ENCODE data around the gene C17orf78. TPM values are rescaled to one million over a fixed set of nuclear protein-coding genes. Genes with fewer than 3 reads are reported as not detected.

C17orf78 gene
- total RNA-seq, 1 donor from 2014 or later: not detected

GRCh38 chr17:37368577-37368976 is 7.2 kb upstream of the C17orf78 start:
- no peak overlapping the region for H3K4me3 Mint-ChIP-seq (ENCODE audit: unreplicated experiment)
- H3K36me3 Mint-ChIP-seq (ENCODE audit: low read depth): peaks cover 1% of the 10 kb centered on the region
- no peak overlapping the region for H3K27ac Mint-ChIP-seq (ENCODE audit: unreplicated experiment)
- TF ChIP-seq CTCF (IDR thresholded peaks at IDR 0.05): no peak
- DNase-seq (ENCODE audit: low spot score): no peak
- H3K9me3 Mint-ChIP-seq (ENCODE audit: low read depth): no peaks in the 10 kb centered on the region
- no peaks in the 10 kb centered on the region for H3K27me3 Mint-ChIP-seq (ENCODE audit: low read depth)
- H3K4me1 Mint-ChIP-seq (ENCODE audit: low read depth): peaks cover 4% of the 10 kb centered on the region

GRCh38 chr17:37373530-37374159 is 2.1 kb upstream of the C17orf78 start:
- H3K4me3 Mint-ChIP-seq (ENCODE audit: unreplicated experiment): no peak overlapping the region
- no peaks in the 10 kb centered on the region for H3K36me3 Mint-ChIP-seq (ENCODE audit: low read depth)
- no peaks in the 10 kb centered on the region for H3K27me3 Mint-ChIP-seq (ENCODE audit: low read depth)
- peak; percentile 99 for TF ChIP-seq CTCF (IDR thresholded peaks at IDR 0.05)
- no peaks in the 10 kb centered on the region for H3K9me3 Mint-ChIP-seq (ENCODE audit: low read depth)
- DNase-seq (ENCODE audit: low spot score): no peak
- H3K4me1 Mint-ChIP-seq (ENCODE audit: low read depth): peaks cover 5% of the 10 kb centered on the region
- no peak overlapping the region for H3K27ac Mint-ChIP-seq (ENCODE audit: unreplicated experiment)

- TF ChIP-seq CTCF (IDR thresholded peaks at IDR 0.05): no peak
- H3K4me1 Mint-ChIP-seq (ENCODE audit: low read depth): peaks cover 2% of the 10 kb centered on the region
- no peaks in the 10 kb centered on the region for H3K27me3 Mint-ChIP-seq (ENCODE audit: low read depth)
- DNase-seq (ENCODE audit: low spot score): no peak
- H3K9me3 Mint-ChIP-seq (ENCODE audit: low read depth): no peaks in the 10 kb centered on the region
- H3K36me3 Mint-ChIP-seq (ENCODE audit: low read depth): peaks cover 3% of the 10 kb centered on the region
- H3K27ac Mint-ChIP-seq (ENCODE audit: unreplicated experiment): no peak overlapping the region
- no peak overlapping the region for H3K4me3 Mint-ChIP-seq (ENCODE audit: unreplicated experiment)
Measured at GRCh38 chr17:37382056-37382455, 6.3 kb downstream of the C17orf78 start.

- no peak overlapping the region for H3K4me3 Mint-ChIP-seq (ENCODE audit: unreplicated experiment)
- TF ChIP-seq CTCF (IDR thresholded peaks at IDR 0.05): no peak
Measured at GRCh38 chr17:37384560-37385149, 8.9 kb downstream of the C17orf78 start.

GRCh38 chr17:37385474-37385990 is 9.7 kb downstream of the C17orf78 start:
- Mint-ChIP-seq H3K36me3 (ENCODE audit: low read depth) (peaks cover 3% of the 10 kb centered on the region), H3K27ac (ENCODE audit: unreplicated experiment) (no peak overlapping the region), H3K4me1 (ENCODE audit: low read depth) (peaks cover 12% of the 10 kb centered on the region), H3K27me3 (ENCODE audit: low read depth) (no peaks in the 10 kb centered on the region), H3K9me3 (ENCODE audit: low read depth) (no peaks in the 10 kb centered on the region), H3K4me3 (ENCODE audit: unreplicated experiment) (no peak overlapping the region)
- no peak for DNase-seq (ENCODE audit: low spot score)
- no peak for TF ChIP-seq CTCF (IDR thresholded peaks at IDR 0.05)

More at GRCh38 chr17:37384560-37385149, 8.9 kb downstream of the C17orf78 start:
- peaks cover 12% of the 10 kb centered on the region for H3K4me1 Mint-ChIP-seq (ENCODE audit: low read depth)
- no peak overlapping the region for H3K27ac Mint-ChIP-seq (ENCODE audit: unreplicated experiment)
- H3K9me3 Mint-ChIP-seq (ENCODE audit: low read depth): no peaks in the 10 kb centered on the region
- no peaks in the 10 kb centered on the region for H3K27me3 Mint-ChIP-seq (ENCODE audit: low read depth)
- DNase-seq (ENCODE audit: low spot score): no peak
- peaks cover 3% of the 10 kb centered on the region for H3K36me3 Mint-ChIP-seq (ENCODE audit: low read depth)

All from chondrocyte (in vitro differentiated cells).